ENCODE measurements around the gene MPC2. TPM values are rescaled to one million over a fixed set of nuclear protein-coding genes. Genes with fewer than 3 reads are reported as not detected.

The MPC2 gene
- total RNA-seq, 1 donor from 2014 or later = 35.1 TPM

DNA sequence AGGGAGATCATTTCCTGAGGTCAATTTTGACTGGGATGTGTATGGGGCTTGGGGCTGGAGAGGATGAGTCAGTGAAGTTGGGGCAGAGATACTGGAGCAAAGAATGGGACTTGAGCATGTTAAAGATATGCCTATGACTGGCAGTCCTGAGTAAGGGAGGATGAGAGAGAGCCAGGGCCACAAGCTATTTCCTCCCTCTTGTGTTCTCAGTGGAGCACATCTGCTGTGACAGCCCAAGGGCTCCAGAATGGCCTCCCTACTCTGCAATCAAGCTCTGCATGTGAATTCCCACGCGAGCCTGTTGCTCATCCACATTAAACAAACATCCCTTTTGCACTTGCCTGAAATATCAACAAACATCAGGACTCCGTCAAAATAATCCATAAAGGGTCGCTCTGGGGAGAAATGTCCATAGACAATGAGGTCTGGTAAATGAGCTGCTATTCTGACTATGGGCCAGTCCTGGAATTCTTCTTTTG, 32.2 kb downstream of the MPC2 start:
- Mint-ChIP-seq H3K27me3 (ENCODE audit: low read depth) (no peaks in the 10 kb centered on the region), H3K27ac (ENCODE audit: unreplicated experiment) (peak overlapping the region; percentile 38), H3K4me1 (peaks cover 24% of the 10 kb centered on the region), H3K4me3 (no peak overlapping the region), H3K36me3 (ENCODE audit: low read depth) (peaks cover 5% of the 10 kb centered on the region), H3K9me3 (peaks cover 3% of the 10 kb centered on the region)
- no peak for DNase-seq (ENCODE audit: low read depth, low spot score)
- TF ChIP-seq, protein P1, sequence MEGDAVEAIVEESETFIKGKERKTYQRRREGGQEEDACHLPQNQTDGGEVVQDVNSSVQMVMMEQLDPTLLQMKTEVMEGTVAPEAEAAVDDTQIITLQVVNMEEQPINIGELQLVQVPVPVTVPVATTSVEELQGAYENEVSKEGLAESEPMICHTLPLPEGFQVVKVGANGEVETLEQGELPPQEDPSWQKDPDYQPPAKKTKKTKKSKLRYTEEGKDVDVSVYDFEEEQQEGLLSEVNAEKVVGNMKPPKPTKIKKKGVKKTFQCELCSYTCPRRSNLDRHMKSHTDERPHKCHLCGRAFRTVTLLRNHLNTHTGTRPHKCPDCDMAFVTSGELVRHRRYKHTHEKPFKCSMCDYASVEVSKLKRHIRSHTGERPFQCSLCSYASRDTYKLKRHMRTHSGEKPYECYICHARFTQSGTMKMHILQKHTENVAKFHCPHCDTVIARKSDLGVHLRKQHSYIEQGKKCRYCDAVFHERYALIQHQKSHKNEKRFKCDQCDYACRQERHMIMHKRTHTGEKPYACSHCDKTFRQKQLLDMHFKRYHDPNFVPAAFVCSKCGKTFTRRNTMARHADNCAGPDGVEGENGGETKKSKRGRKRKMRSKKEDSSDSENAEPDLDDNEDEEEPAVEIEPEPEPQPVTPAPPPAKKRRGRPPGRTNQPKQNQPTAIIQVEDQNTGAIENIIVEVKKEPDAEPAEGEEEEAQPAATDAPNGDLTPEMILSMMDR (conservative IDR thresholded peaks at IDR 0.05) = no peak

GRCh38 chr1:167900907-167901306, 36.0 kb downstream of the MPC2 start:
- Mint-ChIP-seq H3K36me3 (ENCODE audit: low read depth) (no peaks in the 10 kb centered on the region), H3K9me3 (no peaks in the 10 kb centered on the region), H3K4me3 (no peak overlapping the region), H3K27ac (ENCODE audit: unreplicated experiment) (no peak overlapping the region), H3K27me3 (ENCODE audit: low read depth) (no peaks in the 10 kb centered on the region), H3K4me1 (peaks cover 22% of the 10 kb centered on the region)
- DNase-seq (ENCODE audit: low read depth, low spot score) = no peak
- TF ChIP-seq, protein P1 (conservative IDR thresholded peaks at IDR 0.05) = no peak

- H3K36me3 Mint-ChIP-seq (ENCODE audit: low read depth) = no peaks in the 10 kb centered on the region
- TF ChIP-seq, protein P1 (conservative IDR thresholded peaks at IDR 0.05) = no peak
- no peaks in the 10 kb centered on the region for H3K9me3 Mint-ChIP-seq
- DNase-seq (ENCODE audit: low read depth, low spot score) = no peak
- peaks cover 6% of the 10 kb centered on the region for H3K4me1 Mint-ChIP-seq
- H3K27ac Mint-ChIP-seq (ENCODE audit: unreplicated experiment) = no peak overlapping the region
- no peaks in the 10 kb centered on the region for H3K27me3 Mint-ChIP-seq (ENCODE audit: low read depth)
- no peak overlapping the region for H3K4me3 Mint-ChIP-seq
Observed at GRCh38 chr1:167899253-167899681, 37.6 kb downstream of the MPC2 start.

- no peak overlapping the region for H3K4me3 Mint-ChIP-seq
- H3K27me3 Mint-ChIP-seq (ENCODE audit: low read depth) = no peaks in the 10 kb centered on the region
- H3K36me3 Mint-ChIP-seq (ENCODE audit: low read depth) = no peaks in the 10 kb centered on the region
- no peak for DNase-seq (ENCODE audit: low read depth, low spot score)
- no peaks in the 10 kb centered on the region for H3K9me3 Mint-ChIP-seq
- H3K27ac Mint-ChIP-seq (ENCODE audit: unreplicated experiment) = no peak overlapping the region
- TF ChIP-seq, protein P1 (conservative IDR thresholded peaks at IDR 0.05) = no peak
- peaks cover 2% of the 10 kb centered on the region for H3K4me1 Mint-ChIP-seq
Observed at GRCh38 chr1:167898578-167899222, 38.2 kb downstream of the MPC2 start.

DNA sequence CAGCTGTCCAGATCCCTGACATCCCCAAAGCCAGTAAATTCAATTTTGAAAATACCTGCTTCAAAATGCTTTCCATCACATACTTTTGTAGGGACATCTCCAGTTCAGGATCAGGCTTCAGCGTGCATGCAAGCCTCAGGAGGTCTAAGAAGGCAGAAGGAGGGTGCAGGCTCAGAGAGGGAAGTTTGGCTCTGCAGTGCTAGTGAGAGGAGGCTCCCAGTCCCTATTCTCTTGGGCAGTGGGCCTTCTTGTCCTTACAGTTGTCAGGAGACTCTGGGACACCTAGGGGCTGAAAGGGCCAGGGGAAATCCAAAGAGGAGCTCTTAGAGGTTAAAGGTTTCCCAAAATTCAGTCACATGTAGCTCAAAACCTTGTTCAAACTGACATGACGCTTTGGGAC, 43.1 kb downstream of the MPC2 start:
- Mint-ChIP-seq H3K27me3 (ENCODE audit: low read depth) (no peaks in the 10 kb centered on the region), H3K36me3 (ENCODE audit: low read depth) (peaks cover 2% of the 10 kb centered on the region), H3K9me3 (peaks cover 3% of the 10 kb centered on the region), H3K4me3 (no peak overlapping the region), H3K27ac (ENCODE audit: unreplicated experiment) (no peak overlapping the region), H3K4me1 (no peaks in the 10 kb centered on the region)
- TF ChIP-seq, protein P1 (conservative IDR thresholded peaks at IDR 0.05) = no peak
- DNase-seq (ENCODE audit: low read depth, low spot score) = no peak
